Coronary artery (tissue), 2 donors: ENCODE results near the gene COA1.
"Not testable (repeated sequence)": the region's sequence is repeated elsewhere in the genome, so short reads cannot be mapped to it uniquely, and the experiment has no call there.

Experiments
- DNase-seq: peaks from one replicate; pipeline ENCODE4 v3.0.0-alpha.2; 2017; ENCODE audit warnings: low spot score
- H3K27ac ChIP-seq, 2 donors: fragments of 200-600 bp; sonication (generic); one replicate each; pipeline ENCODE4 v1.5.1; 2016 to 2019
- H3K4me3 ChIP-seq: fragments of 200-600 bp; sonication (generic); 2 replicates; pipeline ENCODE4 v1.5.1; 2016; ENCODE audit warnings: mild to moderate bottlenecking, moderate library complexity
- CTCF ChIP-seq: fragments of 200-600 bp; sonication (generic); IDR thresholded peaks from one replicate; pipeline ENCODE4 v1.5.1; 2019; ENCODE audit warnings: antibody characterized with exemption

Gene COA1

GRCh38 chr7:43694399-43694748, 34.9 kb downstream of the COA1 start:
- DNase-seq = no peak
- no peak for TF ChIP-seq CTCF
- Histone ChIP-seq H3K27ac (no peak overlapping the region), H3K4me3 (no peak overlapping the region)

GRCh38 chr7:43693687-43694398, 35.5 kb downstream of the COA1 start:
- TF ChIP-seq CTCF = no peak

GRCh38 chr7:43692582-43693373, 36.5 kb downstream of the COA1 start:
- no peak overlapping the region for H3K27ac ChIP-seq
- TF ChIP-seq CTCF = no peak
- no peak for DNase-seq
- H3K4me3 ChIP-seq = no peak overlapping the region

More at GRCh38 chr7:43693687-43694398, 35.5 kb downstream of the COA1 start:
- DNase-seq = no peak
- Histone ChIP-seq H3K4me3 (no peak overlapping the region), H3K27ac (no peak overlapping the region)

GRCh38 chr7:43691611-43692010, 37.7 kb downstream of the COA1 start:
- DNase-seq = no peak
- TF ChIP-seq CTCF = no peak
- no peak overlapping the region for H3K27ac ChIP-seq
- H3K4me3 ChIP-seq = no peak overlapping the region

GRCh38 chr7:43689115-43689514, 40.2 kb downstream of the COA1 start:
- TF ChIP-seq CTCF = no peak
- no peak for DNase-seq
- Histone ChIP-seq H3K4me3 (no peak overlapping the region), H3K27ac (no peak overlapping the region)

- H3K4me3 ChIP-seq, H3K27ac ChIP-seq, DNase-seq: not testable (repeated sequence)
Observed at GRCh38 chr7:43687866-43688265, 41.5 kb downstream of the COA1 start.

GRCh38 chr7:43686991-43687390, 42.3 kb downstream of the COA1 start:
- no peak for TF ChIP-seq CTCF
- no peak for DNase-seq
- Histone ChIP-seq H3K4me3 (no peak overlapping the region), H3K27ac (no peak overlapping the region)
